ENCODE data around the gene BICD2. TPM values are rescaled to one million over a fixed set of nuclear protein-coding genes. Genes with fewer than 3 reads are reported as not detected.

Gene BICD2
- total and polyA plus RNA-seq, 2 of the 13 experiments (the other 11 are each of a cell fraction or from before 2014, with no cell fraction given) = 5.1 to 17.4 TPM

DNA sequence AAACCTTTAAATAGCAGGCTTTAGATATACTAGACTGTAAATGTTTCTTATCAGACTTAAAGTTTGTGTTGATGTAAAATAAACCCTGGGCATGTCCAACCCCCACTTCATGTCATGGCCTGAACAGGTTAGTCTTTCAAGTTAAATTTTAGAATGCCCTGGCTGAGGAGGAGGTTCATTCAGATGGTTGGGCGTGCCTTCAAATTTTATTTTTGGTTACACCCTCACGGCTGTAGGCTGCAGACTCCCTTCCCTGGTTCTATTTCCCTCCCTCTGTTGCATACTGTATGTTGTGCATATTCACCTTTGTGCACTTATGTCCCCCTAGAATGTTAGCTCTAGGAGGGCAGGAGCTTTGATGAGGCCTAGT lies 5.3 kb upstream of the BICD2 start:
- BruUV-seq (replicated peaks) = no TSS peak
- Histone ChIP-seq H3K4me3 (replicated peaks in 1 of 3; ENCODE audit: insufficient read depth in 1 of 3, low read depth in 2 of 3, low read length in 3 of 3) (peak overlapping the region in 2 of 3 experiments; percentile 31 to 49; a peak in 3 of 6 replicates), H2AFZ (ENCODE audit: low read length) (peak overlapping the region; percentile 76), H3K4me1 (ENCODE audit: insufficient read depth, low read length) (peaks cover 39% of the 10 kb centered on the region), H3K79me2 (ENCODE audit: insufficient read depth, low read length) (no peaks in the 10 kb centered on the region), H3K27ac (ENCODE audit: extremely low read length, insufficient read depth, low read length) (no peak overlapping the region), H3K36me3 (replicated peaks in 1 of 2; ENCODE audit: control insufficient read depth in 1 of 2, insufficient read depth in 2 of 2, low read length in 2 of 2) (no peaks in the 10 kb centered on the region), H3K27me3 (ENCODE audit: control insufficient read depth in 1 of 2, insufficient read depth in 2 of 2, low read length in 2 of 2) (peaks cover 0 to 3% of the 10 kb centered on the region in 2 experiments; a peak in 1 of 5 replicates), H3K4me2 (ENCODE audit: low read depth, low read length) (peak overlapping the region; percentile 83), H3K9ac (ENCODE audit: insufficient read depth, low read depth, low read length) (0 out of 2 replicates have a peak overlapping the region, but pooled peaks have one; percentile 7), H4K20me1 (ENCODE audit: insufficient read depth, low read length) (no peaks in the 10 kb centered on the region), H3K9me3 (ENCODE audit: low read length) (no peaks in the 10 kb centered on the region)
- no peak for TF ChIP-seq ZNF816 (CRISPR knock-in tag; IDR thresholded peaks at IDR 0.05; ENCODE audit: borderline replicate concordance)
- TF ChIP-seq, protein P1, sequence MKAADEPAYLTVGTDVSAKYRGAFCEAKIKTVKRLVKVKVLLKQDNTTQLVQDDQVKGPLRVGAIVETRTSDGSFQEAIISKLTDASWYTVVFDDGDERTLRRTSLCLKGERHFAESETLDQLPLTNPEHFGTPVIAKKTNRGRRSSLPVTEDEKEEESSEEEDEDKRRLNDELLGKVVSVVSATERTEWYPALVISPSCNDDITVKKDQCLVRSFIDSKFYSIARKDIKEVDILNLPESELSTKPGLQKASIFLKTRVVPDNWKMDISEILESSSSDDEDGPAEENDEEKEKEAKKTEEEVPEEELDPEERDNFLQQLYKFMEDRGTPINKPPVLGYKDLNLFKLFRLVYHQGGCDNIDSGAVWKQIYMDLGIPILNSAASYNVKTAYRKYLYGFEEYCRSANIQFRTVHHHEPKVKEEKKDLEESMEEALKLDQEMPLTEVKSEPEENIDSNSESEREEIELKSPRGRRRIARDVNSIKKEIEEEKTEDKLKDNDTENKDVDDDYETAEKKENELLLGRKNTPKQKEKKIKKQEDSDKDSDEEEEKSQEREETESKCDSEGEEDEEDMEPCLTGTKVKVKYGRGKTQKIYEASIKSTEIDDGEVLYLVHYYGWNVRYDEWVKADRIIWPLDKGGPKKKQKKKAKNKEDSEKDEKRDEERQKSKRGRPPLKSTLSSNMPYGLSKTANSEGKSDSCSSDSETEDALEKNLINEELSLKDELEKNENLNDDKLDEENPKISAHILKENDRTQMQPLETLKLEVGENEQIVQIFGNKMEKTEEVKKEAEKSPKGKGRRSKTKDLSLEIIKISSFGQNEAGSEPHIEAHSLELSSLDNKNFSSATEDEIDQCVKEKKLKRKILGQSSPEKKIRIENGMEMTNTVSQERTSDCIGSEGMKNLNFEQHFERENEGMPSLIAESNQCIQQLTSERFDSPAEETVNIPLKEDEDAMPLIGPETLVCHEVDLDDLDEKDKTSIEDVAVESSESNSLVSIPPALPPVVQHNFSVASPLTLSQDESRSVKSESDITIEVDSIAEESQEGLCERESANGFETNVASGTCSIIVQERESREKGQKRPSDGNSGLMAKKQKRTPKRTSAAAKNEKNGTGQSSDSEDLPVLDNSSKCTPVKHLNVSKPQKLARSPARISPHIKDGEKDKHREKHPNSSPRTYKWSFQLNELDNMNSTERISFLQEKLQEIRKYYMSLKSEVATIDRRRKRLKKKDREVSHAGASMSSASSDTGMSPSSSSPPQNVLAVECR (CRISPR knock-in tag; IDR thresholded peaks at IDR 0.05; ENCODE audit: borderline replicate concordance) = 0 out of 2 replicates have a peak, but pooled peaks have one; percentile 2
- DNase-seq (ENCODE audit: low spot score) = no peak
- no peak for ATAC-seq
- in situ Hi-C loops (cut with HindIII; ENCODE audit: extremely low pct_ligation_motif_present, low pct_unique_long_range_greater_than_20kb) (no loop called here), intact Hi-C loops (cut with micrococcal nuclease; ENCODE audit: unreplicated experiment) (no loop called here)
- FAIRE-seq = no peak
- ChIA-PET CTCF (ENCODE audit: low intra/inter-chr PET ratio, low total read pairs) (no interaction called here), POLR2A (interaction anchor here (0.9 kb wide), 1 partner anchor 100 kb away, joined by 3 read pairs; the partner anchor contains the start of gene IPPK)
- 28% methylated on average over 2 of the region's 2 CpGs for WGBS (ENCODE audit: low lambda C conversion rate)

DNA sequence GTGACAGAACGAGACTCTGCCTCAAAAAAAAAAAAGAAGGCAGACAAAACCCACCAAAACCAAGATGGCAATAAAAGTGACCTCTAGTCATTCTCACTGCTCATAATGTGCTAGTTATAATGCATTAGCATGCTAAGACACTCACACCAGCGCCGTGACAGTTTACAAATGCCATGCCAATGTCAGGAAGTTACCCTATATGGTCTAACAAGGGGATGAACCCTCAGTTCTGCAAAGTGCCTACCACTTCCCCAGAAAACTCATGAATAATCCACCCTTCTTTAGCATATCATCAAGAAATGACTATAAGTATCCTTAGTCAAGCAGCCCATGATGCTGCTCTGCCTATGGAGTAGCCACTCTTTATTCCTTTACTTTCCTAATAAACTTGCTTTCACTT lies 4.7 kb upstream of the BICD2 start:
- H2AFZ ChIP-seq (ENCODE audit: low read length) = no peak overlapping the region
- H3K4me1 ChIP-seq (ENCODE audit: insufficient read depth, low read length) = peaks cover 39% of the 10 kb centered on the region
- H3K27me3 ChIP-seq (ENCODE audit: control insufficient read depth in 1 of 2, insufficient read depth in 2 of 2, low read length in 2 of 2) = peaks cover 0 to 3% of the 10 kb centered on the region in 2 experiments; a peak in 1 of 5 replicates
- no peak for DNase-seq (ENCODE audit: low spot score)
- POLR2A ChIA-PET = no interaction called here
- in situ Hi-C loops (cut with HindIII; ENCODE audit: extremely low pct_ligation_motif_present, low pct_unique_long_range_greater_than_20kb) = no loop called here
- no peak for FAIRE-seq
- CTCF ChIA-PET (ENCODE audit: low intra/inter-chr PET ratio, low total read pairs) = no interaction called here
- no peak overlapping the region for H3K4me3 ChIP-seq (replicated peaks in 1 of 3; ENCODE audit: insufficient read depth in 1 of 3, low read depth in 2 of 3, low read length in 3 of 3)
- no peak overlapping the region for H3K27ac ChIP-seq (ENCODE audit: extremely low read length, insufficient read depth, low read length)
- BruUV-seq (replicated peaks) = no TSS peak
- intact Hi-C loops (cut with micrococcal nuclease; ENCODE audit: unreplicated experiment) = no loop called here
- H3K9me3 ChIP-seq (ENCODE audit: low read length) = no peaks in the 10 kb centered on the region
- 50% methylated on average over 3 of the region's 3 CpGs for WGBS (ENCODE audit: low lambda C conversion rate)
- H3K36me3 ChIP-seq (replicated peaks in 1 of 2; ENCODE audit: control insufficient read depth in 1 of 2, insufficient read depth in 2 of 2, low read length in 2 of 2) = no peaks in the 10 kb centered on the region
- ATAC-seq = no peak
- peaks cover 3% of the 10 kb centered on the region for H3K79me2 ChIP-seq (ENCODE audit: insufficient read depth, low read length)
- H3K9ac ChIP-seq (ENCODE audit: insufficient read depth, low read depth, low read length) = no peak overlapping the region
- no peak overlapping the region; the same call in 1 of the 2 replicates for H3K4me2 ChIP-seq (ENCODE audit: low read depth, low read length)
- H4K20me1 ChIP-seq (ENCODE audit: insufficient read depth, low read length) = no peaks in the 10 kb centered on the region
- TF ChIP-seq ZFP62 (CRISPR knock-in tag; IDR thresholded peaks at IDR 0.05) (no peak), AGO1 (IDR thresholded peaks at IDR 0.05; ENCODE audit: low read depth, low read length, poor library complexity, severe bottlenecking) (no peak), CCDC6 (CRISPR knock-in tag; IDR thresholded peaks at IDR 0.05) (no peak), NFE2L2 (IDR thresholded peaks at IDR 0.05; ENCODE audit: low read length) (no peak), DMAP1 (CRISPR knock-in tag; IDR thresholded peaks at IDR 0.05) (no peak), NCOA1 (CRISPR knock-in tag; IDR thresholded peaks at IDR 0.05) (no peak), ZNF124 (CRISPR knock-in tag; IDR thresholded peaks at IDR 0.05) (no peak), KDM1A (CRISPR knock-in tag; IDR thresholded peaks at IDR 0.05) (no peak), BORCS8-MEF2B (CRISPR knock-in tag; IDR thresholded peaks at IDR 0.05) (no peak), POGZ (CRISPR knock-in tag; IDR thresholded peaks at IDR 0.05) (no peak), HOXA9 (CRISPR knock-in tag; IDR thresholded peaks at IDR 0.05; ENCODE audit: borderline replicate concordance) (no peak), ZBTB20 (CRISPR knock-in tag; IDR thresholded peaks at IDR 0.05; ENCODE audit: borderline replicate concordance, low read depth) (no peak)
- TF ChIP-seq, protein P2, sequence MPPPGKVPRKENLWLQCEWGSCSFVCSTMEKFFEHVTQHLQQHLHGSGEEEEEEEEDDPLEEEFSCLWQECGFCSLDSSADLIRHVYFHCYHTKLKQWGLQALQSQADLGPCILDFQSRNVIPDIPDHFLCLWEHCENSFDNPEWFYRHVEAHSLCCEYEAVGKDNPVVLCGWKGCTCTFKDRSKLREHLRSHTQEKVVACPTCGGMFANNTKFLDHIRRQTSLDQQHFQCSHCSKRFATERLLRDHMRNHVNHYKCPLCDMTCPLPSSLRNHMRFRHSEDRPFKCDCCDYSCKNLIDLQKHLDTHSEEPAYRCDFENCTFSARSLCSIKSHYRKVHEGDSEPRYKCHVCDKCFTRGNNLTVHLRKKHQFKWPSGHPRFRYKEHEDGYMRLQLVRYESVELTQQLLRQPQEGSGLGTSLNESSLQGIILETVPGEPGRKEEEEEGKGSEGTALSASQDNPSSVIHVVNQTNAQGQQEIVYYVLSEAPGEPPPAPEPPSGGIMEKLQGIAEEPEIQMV (CRISPR knock-in tag; IDR thresholded peaks at IDR 0.05; ENCODE audit: low read depth) = no peak

All from HepG2 (cell line).